Prostate gland (tissue), 2 donors: Measurements from ENCODE around the gene TAS2R42.

Experiments used
- POLR2A ChIP-seq: fragments of 450-650 bp; IDR thresholded peaks from one replicate; pipeline ENCODE4 v1.6.1; 2016; ENCODE audit warnings: antibody characterized with exemption, mild to moderate bottlenecking
- TF ChIP-seq, protein P1 (sequence below), 4 experiments: fragments of 200-600 bp in 2 of 4; fragments of 450-650 bp in 2 of 4; sonication (generic) in 2 of 4; IDR thresholded peaks; 1 replicate in 3 of 4; 2 replicates in 1 of 4; pipeline ENCODE4 v1.5.1; 2016 to 2019; ENCODE audit warnings: antibody characterized with exemption in 4 of 4, mild to moderate bottlenecking in 2 of 4, moderate library complexity in 2 of 4

GRCh38 chr12:11233532-11233931 is 46.8 kb upstream of the TAS2R42 start:
- TF ChIP-seq, protein P1, sequence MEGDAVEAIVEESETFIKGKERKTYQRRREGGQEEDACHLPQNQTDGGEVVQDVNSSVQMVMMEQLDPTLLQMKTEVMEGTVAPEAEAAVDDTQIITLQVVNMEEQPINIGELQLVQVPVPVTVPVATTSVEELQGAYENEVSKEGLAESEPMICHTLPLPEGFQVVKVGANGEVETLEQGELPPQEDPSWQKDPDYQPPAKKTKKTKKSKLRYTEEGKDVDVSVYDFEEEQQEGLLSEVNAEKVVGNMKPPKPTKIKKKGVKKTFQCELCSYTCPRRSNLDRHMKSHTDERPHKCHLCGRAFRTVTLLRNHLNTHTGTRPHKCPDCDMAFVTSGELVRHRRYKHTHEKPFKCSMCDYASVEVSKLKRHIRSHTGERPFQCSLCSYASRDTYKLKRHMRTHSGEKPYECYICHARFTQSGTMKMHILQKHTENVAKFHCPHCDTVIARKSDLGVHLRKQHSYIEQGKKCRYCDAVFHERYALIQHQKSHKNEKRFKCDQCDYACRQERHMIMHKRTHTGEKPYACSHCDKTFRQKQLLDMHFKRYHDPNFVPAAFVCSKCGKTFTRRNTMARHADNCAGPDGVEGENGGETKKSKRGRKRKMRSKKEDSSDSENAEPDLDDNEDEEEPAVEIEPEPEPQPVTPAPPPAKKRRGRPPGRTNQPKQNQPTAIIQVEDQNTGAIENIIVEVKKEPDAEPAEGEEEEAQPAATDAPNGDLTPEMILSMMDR (IDR thresholded peaks at IDR 0.05) = no peak
- TF ChIP-seq POLR2A = no peak
